Mucosa of descending colon (tissue), 3 donors: ENCODE data around the gene AKAP13. TPM values are rescaled to one million over a fixed set of nuclear protein-coding genes. Genes with fewer than 3 reads are reported as not detected.

Experiments
- ATAC-seq: fragments of 200-7000 bp; cut with Tn5 transposase; one replicate; pipeline ENCODE4 v1.9.1; 2020; ENCODE audit warnings: mild to moderate bottlenecking, moderate library complexity
- DNase-seq, 3 donors: peaks; one replicate each; pipeline ENCODE4 v3.0.0-alpha.2; 2020
- H3K36me3 ChIP-seq: fragments of 200-600 bp; one replicate; pipeline ENCODE4 v1.8.0; 2021; ENCODE audit warnings: low read depth, mild to moderate bottlenecking
- H3K4me1 ChIP-seq: fragments of 200-600 bp; one replicate; pipeline ENCODE4 v1.8.0; 2021; ENCODE audit warnings: low read depth, mild to moderate bottlenecking
- H3K4me3 ChIP-seq: fragments of 200-600 bp; one replicate; pipeline ENCODE4 v1.8.0; 2021; ENCODE audit warnings: mild to moderate bottlenecking
- H3K9me3 ChIP-seq: fragments of 200-600 bp; one replicate; pipeline ENCODE4 v1.8.0; 2021; ENCODE audit warnings: mild to moderate bottlenecking
- intact Hi-C, 2 donors: fragments of 100-400 bp; cut with DNase I in 1 of 2; cut with micrococcal nuclease in 1 of 2; formaldehyde crosslinking; loops; one replicate each; pipeline versions ENCODE4 v1.11.0 to v1.11.1; 2022; cut with DNase I, micrococcal nuclease
- total RNA-seq, 3 donors: library from RNA; stranded (reverse); fragmentation: NEBNext Ultra II Directional in 2 of 3; extraction: Animal tissue kit (Norgen Biotek cat#: 25700) in 2 of 3; gene quantifications; one replicate each; pipeline versions ENCODE4 v1.2.1 to v1.2.4, GENCODE V29; 2021 to 2023
- TF ChIP-seq, protein P1 (sequence below): fragments of 200-600 bp; IDR thresholded peaks from one replicate; pipeline ENCODE4 v1.8.0; 2022; ENCODE audit warnings: antibody characterized with exemption, mild to moderate bottlenecking
- donor health status: DM: no; HTN: no; CAD: no; lungs with moderate emphysema.
- donor health status: DM: no; HTN: no; CAD: no.
- donor health status: DM: no; HTN: yes; CAD: no.

AKAP13 gene
- total RNA-seq, 3 donors from 2014 or later: 141 to 173 (median 150) TPM

DNA sequence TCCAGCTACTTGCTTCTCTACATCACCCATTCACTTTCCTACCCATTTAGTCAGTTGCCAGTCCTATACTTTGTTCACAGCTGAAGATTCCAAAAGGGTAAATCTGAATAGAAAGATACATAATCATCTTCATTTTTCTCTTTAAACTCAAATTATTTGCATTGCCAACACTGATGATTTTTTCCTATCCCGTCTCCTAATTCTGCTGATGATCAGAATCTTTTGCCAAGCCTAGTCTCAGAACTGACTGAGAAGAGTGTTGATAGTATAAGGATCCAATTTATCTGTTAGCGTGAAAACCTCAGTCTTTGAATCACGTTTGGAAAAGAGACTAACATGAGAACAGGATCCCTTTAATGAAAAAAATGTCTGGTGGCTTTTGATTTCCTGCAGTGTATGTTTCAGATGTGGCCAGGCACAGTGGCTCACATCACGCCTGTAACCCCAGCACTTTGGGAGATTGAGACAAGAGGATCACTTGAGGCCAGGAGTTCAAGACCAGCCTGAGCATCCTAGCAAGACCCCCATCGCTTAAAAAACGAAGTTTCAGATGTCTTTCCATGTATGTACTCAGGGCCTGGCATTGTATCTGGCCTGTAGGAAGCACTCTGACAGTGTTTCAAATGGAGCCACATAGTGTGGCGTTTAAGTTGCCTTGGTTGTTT lies 244.9 kb downstream of the AKAP13 start:
- peaks cover 24% of the 10 kb centered on the region for H3K4me1 ChIP-seq
- intact Hi-C loops: no loop called here
- TF ChIP-seq, protein P1, sequence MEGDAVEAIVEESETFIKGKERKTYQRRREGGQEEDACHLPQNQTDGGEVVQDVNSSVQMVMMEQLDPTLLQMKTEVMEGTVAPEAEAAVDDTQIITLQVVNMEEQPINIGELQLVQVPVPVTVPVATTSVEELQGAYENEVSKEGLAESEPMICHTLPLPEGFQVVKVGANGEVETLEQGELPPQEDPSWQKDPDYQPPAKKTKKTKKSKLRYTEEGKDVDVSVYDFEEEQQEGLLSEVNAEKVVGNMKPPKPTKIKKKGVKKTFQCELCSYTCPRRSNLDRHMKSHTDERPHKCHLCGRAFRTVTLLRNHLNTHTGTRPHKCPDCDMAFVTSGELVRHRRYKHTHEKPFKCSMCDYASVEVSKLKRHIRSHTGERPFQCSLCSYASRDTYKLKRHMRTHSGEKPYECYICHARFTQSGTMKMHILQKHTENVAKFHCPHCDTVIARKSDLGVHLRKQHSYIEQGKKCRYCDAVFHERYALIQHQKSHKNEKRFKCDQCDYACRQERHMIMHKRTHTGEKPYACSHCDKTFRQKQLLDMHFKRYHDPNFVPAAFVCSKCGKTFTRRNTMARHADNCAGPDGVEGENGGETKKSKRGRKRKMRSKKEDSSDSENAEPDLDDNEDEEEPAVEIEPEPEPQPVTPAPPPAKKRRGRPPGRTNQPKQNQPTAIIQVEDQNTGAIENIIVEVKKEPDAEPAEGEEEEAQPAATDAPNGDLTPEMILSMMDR: no peak
- no peaks in the 10 kb centered on the region for H3K9me3 ChIP-seq
- H3K4me3 ChIP-seq: no peak overlapping the region
- H3K36me3 ChIP-seq: no peaks in the 10 kb centered on the region
- peak; percentile 2 for ATAC-seq
- DNase-seq: no peak

DNA sequence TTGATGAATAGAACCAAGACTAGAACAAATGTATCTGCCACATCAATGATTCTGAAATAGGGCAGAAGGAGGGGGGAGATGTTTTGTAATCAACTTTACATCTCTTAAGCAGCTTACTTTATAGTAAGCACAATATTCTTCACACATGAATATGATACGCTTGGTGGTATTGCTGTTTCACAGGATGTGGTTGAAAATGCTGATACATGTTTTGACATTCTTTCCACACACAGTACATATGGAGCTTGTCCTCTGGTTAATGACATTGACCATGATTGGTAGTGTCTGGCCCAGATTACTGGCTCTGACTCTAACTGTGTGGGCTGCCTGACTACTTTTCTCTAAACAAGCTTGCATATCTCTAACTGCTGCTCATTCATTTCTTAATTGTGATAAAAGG lies 245.5 kb downstream of the AKAP13 start:
- peak; percentile 67 for ATAC-seq

DNA sequence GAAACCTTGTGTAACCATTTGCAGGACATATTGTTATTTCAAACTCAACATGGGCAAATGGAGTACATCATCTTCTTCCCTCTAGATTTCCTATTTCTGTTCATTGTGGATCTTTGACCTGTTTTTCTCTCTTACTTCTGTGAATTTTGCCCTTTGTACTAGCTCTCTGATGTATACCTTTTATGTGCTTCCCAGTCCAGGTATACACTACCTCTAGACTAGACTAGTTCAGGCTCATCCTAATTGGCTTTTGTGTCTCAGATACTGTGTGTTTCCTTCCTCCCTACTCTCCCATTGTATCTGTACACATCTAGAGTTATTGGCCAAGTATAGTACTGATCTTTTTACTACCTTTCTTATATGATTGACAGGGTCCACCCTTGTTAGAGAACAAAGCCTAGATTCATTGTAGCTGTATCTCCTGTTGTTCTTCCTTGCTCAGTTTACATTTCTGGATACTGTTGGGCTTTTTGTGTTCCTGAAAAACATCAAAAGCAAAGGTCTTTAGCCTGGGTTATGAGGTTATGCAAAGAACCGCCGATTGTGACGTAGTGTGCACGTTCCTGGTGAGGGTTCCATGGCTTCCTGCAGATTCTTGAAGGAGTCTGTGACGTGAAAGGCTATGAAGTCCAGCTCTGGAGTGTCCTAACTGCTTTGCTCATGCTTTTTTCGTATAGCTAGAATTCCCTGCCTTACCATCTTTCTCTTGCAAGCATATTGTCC lies 247.0 kb downstream of the AKAP13 start:
- ATAC-seq (peak; percentile 66), DNase-seq (no peak)

More for the DNA sequence above, 245.5 kb downstream of the AKAP13 start:
- no peak for DNase-seq
- intact Hi-C loops: no loop called here
- Histone ChIP-seq H3K4me3 (no peak overlapping the region), H3K9me3 (no peaks in the 10 kb centered on the region), H3K4me1 (peaks cover 24% of the 10 kb centered on the region), H3K36me3 (no peaks in the 10 kb centered on the region)
- TF ChIP-seq, protein P1: no peak

DNA sequence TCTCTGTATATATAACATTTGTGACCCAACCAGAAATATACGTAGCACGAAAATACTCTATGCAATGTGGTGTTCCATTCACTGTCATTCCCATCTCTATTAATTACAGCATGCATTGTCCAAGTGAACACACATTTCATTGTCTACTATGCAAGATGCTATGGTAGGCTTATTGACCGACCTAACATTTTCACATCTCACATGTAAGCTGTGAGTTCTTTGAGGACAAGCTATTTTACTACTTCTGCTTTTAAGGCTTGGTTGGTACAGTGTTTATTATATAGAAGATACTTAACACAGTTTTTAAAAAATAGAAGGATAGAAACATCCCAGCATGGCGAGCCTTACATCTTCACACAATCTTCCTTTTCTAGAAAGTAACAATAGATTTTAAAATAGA lies 249.9 kb downstream of the AKAP13 start:
- Histone ChIP-seq H3K4me3 (no peak overlapping the region), H3K36me3 (no peaks in the 10 kb centered on the region), H3K4me1 (peaks cover 24% of the 10 kb centered on the region), H3K9me3 (no peaks in the 10 kb centered on the region)
- DNase-seq (no peak), ATAC-seq (no peak)
- TF ChIP-seq, protein P1: no peak
- intact Hi-C loops: no loop called here

More for the DNA sequence above, 247.0 kb downstream of the AKAP13 start:
- Histone ChIP-seq H3K36me3 (no peaks in the 10 kb centered on the region), H3K9me3 (no peaks in the 10 kb centered on the region), H3K4me1 (peaks cover 24% of the 10 kb centered on the region), H3K4me3 (no peak overlapping the region)
- TF ChIP-seq, protein P1: no peak
- intact Hi-C loops: no loop called here

DNA sequence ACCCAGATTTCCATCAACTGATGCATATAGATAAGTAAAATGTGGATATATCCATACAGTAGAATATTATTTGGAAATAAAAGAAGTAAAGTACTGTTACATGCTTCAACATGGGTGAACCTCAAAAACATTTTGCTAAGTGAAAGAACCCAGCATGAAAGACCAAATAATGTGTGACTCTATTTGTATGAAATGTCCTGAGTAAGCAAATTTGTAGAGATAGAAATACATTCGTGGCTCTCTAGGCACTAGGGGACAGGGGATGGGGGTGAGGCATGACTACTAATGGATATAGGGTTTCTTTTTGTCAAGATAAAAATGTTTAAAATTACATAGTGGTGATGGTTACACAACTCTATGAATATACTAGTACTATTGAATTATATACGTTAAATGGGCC lies 250.6 kb downstream of the AKAP13 start:
- intact Hi-C loops: no loop called here
- ATAC-seq (no peak), DNase-seq (no peak)
- Histone ChIP-seq H3K4me3 (no peak overlapping the region), H3K4me1 (peaks cover 21% of the 10 kb centered on the region), H3K9me3 (no peaks in the 10 kb centered on the region), H3K36me3 (no peaks in the 10 kb centered on the region)
- TF ChIP-seq, protein P1: no peak
